NB4 (cell line): ENCODE results near the gene CARNS1.

Experiments used
- DNase-seq: peaks from one replicate; pipeline ENCODE4 v3.0.0; 2010; ENCODE audit warnings: low read depth
- H3K4me3 ChIP-seq: one replicate; pipeline ENCODE4 v1.5.1; 2011; ENCODE audit warnings: mild to moderate bottlenecking, low read depth, low read length, moderate library complexity
- MYC ChIP-seq: IDR thresholded peaks from 2 replicates; pipeline ENCODE4 v1.6.1; 2011; ENCODE audit warnings: low read depth, low read length
- POLR2A ChIP-seq: IDR thresholded peaks from 2 replicates; pipeline ENCODE4 v1.6.1; 2011; ENCODE audit warnings: mild to moderate bottlenecking; ENCODE audit not compliant: insufficient read length; ENCODE audit errors: extremely low read depth
- TF ChIP-seq, protein P1 (sequence below): IDR thresholded peaks from 2 replicates; pipeline ENCODE4 v1.6.1; 2011; ENCODE audit warnings: low read depth, low read length
- TF ChIP-seq, protein P2 (sequence below): IDR thresholded peaks from one replicate; pipeline ENCODE4 v1.5.1; 2012; ENCODE audit warnings: low read depth, low read length

Gene CARNS1

DNA sequence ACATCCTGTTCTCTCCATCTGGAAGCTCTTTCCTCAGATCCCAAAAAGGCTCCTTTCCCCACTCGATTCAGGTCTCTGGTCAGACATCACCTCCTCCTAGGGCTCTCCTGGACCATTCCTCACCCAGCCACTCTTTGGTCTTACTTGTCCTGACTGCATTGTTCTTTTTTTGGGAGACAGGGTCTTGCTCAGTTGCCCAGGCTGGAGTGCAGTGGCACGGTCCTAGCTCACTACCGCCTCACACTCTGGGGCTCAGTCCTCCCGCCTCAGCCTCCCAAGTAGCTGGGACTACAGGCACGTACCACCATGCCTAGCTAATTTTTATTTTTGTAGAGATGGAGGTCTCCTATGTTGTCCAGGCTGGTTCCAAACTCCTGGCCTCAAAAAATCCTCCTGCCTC is 30.0 kb downstream of the CARNS1 start:
- no peak for DNase-seq
- TF ChIP-seq POLR2A (peak; percentile 3), MYC (no peak)
- H3K4me3 ChIP-seq: no peak overlapping the region

DNA sequence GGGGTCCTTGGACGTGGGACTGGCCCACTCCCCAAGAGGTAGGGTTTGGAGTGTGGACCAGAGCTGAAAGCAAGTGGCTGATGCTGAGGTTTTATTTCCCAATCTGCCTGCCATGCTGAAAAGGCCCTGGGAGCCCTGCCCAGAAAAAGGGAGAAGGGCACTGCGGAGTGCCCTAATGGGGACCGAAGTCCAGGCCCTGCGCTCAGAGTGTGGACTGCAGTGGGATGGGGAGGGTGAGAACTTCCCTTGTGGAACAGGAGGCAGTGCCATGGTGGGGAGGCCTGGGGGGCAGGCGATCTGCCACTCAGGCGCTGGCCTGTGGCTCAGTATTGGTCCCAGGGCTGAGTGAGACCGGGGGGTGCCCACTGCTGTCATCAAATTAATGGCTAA is 32.7 kb downstream of the CARNS1 start:
- H3K4me3 ChIP-seq: no peak overlapping the region
- no peak for TF ChIP-seq POLR2A
- TF ChIP-seq, protein P1, sequence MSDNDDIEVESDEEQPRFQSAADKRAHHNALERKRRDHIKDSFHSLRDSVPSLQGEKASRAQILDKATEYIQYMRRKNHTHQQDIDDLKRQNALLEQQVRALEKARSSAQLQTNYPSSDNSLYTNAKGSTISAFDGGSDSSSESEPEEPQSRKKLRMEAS: no peak
- TF ChIP-seq, protein P2, sequence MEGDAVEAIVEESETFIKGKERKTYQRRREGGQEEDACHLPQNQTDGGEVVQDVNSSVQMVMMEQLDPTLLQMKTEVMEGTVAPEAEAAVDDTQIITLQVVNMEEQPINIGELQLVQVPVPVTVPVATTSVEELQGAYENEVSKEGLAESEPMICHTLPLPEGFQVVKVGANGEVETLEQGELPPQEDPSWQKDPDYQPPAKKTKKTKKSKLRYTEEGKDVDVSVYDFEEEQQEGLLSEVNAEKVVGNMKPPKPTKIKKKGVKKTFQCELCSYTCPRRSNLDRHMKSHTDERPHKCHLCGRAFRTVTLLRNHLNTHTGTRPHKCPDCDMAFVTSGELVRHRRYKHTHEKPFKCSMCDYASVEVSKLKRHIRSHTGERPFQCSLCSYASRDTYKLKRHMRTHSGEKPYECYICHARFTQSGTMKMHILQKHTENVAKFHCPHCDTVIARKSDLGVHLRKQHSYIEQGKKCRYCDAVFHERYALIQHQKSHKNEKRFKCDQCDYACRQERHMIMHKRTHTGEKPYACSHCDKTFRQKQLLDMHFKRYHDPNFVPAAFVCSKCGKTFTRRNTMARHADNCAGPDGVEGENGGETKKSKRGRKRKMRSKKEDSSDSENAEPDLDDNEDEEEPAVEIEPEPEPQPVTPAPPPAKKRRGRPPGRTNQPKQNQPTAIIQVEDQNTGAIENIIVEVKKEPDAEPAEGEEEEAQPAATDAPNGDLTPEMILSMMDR: no peak
- DNase-seq: no peak

DNA sequence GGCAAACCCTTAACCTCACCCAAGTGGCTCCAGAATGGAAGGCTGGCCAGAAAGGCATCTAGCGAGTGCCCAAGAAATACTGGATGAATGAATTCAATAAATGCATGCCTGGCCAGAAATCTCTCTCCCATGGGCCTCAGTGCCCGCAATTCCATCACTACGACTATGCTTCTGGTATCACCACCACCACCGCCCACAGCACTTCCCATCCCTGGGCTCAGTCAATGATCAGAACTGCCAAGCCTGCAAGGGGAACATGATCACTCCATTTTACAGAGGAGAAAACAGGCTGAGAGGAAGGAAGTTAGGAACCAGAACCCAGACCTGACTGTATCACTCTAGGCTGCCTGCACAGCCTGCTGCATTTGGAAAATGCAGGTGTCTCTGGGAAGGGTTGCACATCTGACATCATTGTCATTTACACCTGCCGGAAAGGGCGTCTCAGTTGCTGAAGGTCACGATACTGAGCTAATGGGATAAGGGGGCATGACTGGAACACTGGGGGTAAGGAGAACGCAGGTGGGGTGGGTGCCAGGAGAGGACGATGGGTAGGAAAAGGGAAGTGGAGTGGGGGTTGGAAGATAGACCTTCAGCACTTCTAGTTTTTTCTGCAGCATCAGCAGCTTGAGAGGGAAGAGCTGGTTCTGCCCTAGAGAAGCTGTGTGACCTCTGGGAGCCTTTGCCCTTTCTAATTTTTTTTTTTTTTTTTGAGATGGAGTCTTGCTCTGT is 33.8 kb downstream of the CARNS1 start:
- DNase-seq: peak; percentile 51
- no peak overlapping the region for H3K4me3 ChIP-seq
- TF ChIP-seq MYC (no peak), POLR2A (no peak)
- TF ChIP-seq, protein P2: no peak
- TF ChIP-seq, protein P1: no peak

DNA sequence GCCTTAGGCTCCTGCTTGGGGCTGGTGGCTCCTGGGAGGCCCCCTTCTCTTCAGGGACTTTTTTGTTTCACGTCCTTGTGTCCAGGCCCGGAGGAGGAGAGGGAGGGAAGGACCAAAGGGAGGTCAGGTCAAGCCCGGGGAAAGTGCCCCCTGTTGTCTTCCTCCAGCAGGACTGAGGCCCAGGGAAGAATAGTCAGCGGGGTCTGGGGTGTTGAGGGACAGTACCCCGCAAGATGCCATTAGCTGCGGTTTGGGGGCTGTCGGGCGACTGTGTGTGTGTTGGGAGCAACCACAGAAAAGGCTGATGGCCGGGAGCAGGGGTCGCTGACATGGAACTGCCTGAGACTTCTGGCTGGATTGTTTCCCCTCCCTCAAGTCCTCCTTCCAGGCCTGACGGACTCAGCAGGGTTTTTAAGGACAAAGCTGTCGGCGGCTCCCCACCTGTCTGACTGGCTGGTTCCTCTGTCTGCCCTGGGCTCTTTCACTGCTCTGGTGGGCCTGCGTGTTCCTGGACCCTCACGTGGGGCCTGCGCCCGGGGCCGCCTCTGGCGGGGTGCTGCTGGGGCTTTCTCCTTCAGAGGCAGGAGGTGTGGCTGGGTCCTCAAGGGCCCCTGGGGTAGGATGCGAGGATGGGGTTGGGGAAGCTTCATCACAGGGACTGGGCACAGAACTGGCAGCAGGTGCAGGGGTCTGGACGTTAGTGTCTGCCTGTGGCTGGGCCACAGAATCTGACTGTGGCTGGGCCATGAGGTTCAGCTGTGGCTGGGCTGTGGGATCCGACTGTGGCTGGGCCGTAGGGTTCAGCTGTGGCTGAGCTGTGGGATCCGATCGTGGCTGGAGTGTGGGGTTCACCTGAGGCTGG is 35.5 kb downstream of the CARNS1 start:
- no peak overlapping the region for H3K4me3 ChIP-seq
- no peak for DNase-seq
- TF ChIP-seq, protein P2: no peak
- TF ChIP-seq, protein P1: no peak
- TF ChIP-seq POLR2A: no peak
- TF ChIP-seq MYC: no peak

DNA sequence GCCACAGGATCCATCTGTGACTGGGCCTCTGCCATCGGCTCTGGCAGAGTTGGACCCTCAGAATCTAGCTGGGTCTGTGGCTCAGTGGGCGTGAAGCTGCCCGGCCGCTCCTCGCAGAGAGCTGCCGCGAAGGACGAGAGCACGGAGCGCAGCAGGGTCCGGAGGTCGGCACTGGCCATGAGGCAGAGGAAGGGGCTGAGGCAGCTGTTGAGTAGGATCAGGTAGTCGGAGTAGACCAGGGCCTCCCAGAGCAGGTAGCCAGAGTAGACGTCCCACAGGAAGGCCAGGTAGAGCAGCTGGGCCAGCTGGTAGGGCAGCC is 36.1 kb downstream of the CARNS1 start:
- H3K4me3 ChIP-seq: no peak overlapping the region
- no peak for DNase-seq
- TF ChIP-seq, protein P2: no peak
- no peak for TF ChIP-seq MYC
- TF ChIP-seq POLR2A: no peak
- TF ChIP-seq, protein P1: no peak

DNA sequence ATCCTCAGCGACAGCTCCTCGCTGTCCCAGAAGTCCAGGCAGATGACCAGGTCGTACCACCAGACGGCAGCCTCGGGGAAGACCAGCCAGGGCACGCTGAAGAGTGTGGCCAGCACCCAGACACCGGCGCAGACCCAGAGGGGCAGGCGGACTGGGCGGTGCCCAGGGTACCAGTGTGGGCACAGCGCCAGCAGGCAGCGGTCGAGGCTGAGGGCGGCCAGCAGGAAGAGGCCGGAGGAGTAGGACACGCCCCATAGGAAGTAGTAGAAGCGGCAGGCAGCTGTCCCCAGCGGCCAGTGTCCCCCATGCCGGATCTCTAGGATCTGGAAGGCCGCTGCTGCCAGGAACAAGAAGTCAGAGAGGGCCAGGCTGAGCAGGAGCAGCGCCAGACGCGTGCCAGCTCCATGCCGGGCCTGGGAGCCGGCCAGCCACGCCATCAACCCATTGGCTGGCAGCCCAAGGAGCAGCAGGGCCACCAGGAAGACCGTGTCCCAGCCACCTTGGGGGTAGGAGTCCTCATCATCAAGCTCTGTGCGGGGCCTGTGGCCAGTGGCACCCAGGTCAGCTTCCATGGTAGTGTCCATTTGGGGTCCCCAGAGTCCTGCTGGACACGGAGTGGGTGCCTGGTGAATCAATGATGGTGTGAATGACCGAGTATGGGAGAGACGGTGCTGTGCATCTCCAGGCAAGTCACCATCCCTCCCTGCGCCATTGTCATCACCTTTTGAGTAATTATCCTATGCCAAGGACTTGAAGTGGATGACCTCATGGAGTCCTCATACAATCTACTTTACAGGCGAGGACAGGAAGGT is 36.9 kb downstream of the CARNS1 start, which contains the start of gene GPR152:
TSS of gene GPR152 (minus strand) at position 589 of the 812 bp plus-strand sequence. CDS start at position 584, 5 bp downstream.
- TF ChIP-seq, protein P2: no peak
- no peak within 1 kb of the TSS for H3K4me3 ChIP-seq
- no peak for DNase-seq
